SK-N-SH (cell line): ENCODE measurements around the gene TXNDC2. TPM values are rescaled to one million over a fixed set of nuclear protein-coding genes. Genes with fewer than 3 reads are reported as not detected.

Experiments
- CTCF ChIA-PET: fragments of 300-600, 350-600 bp; formaldehyde crosslinking; extraction: SDS; loops from one replicate; lab custom pipeline; 2021; lab: Yijun Ruan, JAX
- POLR2A ChIA-PET: fragments of 350-600 bp; sonication (Branson Sonifier 250); formaldehyde crosslinking; extraction: SDS; loops from one replicate; lab custom pipeline; 2020; ENCODE audit warnings: antibody characterized with exemption, inconsistent platforms; lab: Yijun Ruan, JAX
- DNase-seq: peaks from one replicate; pipeline ENCODE4 v3.0.0; 2012
- H2AFZ ChIP-seq: fragments of 200-600 bp; sonication (generic); 2 replicates; pipeline ENCODE4 v1.8.1; 2016; ENCODE audit warnings: antibody characterized with exemption, mild to moderate bottlenecking, low read depth
- H3F3A ChIP-seq: fragments of 200-600 bp; sonication (generic); replicated peaks from 2 replicates; pipeline ENCODE3; 2016; ENCODE audit warnings: antibody characterized with exemption, mild to moderate bottlenecking; ENCODE audit not compliant: insufficient read depth
- H3K27ac ChIP-seq, 2 experiments: fragments of 200-500 bp in 1 of 2; fragments of 200-600 bp in 1 of 2; sonication (Bioruptor generic) in 1 of 2; sonication (generic), shearing (Covaris generic) in 1 of 2; 2 replicates each; pipeline versions ENCODE4 v1.5.1 to v1.6.1; 2014 to 2016; ENCODE audit warnings: low read depth in 2 of 2, inconsistent platforms in 1 of 2, low read length in 1 of 2, mild to moderate bottlenecking in 1 of 2, mixed read lengths in 1 of 2
- H3K27me3 ChIP-seq: fragments of 200-600 bp; sonication (generic), shearing (Covaris generic); 2 replicates; pipeline ENCODE4 v1.6.1; 2016; ENCODE audit warnings: mixed run types; ENCODE audit not compliant: insufficient read depth
- H3K36me3 ChIP-seq, 2 experiments: fragments of 200-500 bp in 1 of 2; fragments of 200-600 bp in 1 of 2; sonication (Bioruptor generic) in 1 of 2; sonication (generic) in 1 of 2; replicated peaks in 1 of 2; 2 replicates each; pipeline versions ENCODE3 to v1.5.1; 2014 to 2016; ENCODE audit warnings: low read length in 1 of 2, mild to moderate bottlenecking in 1 of 2; ENCODE audit not compliant: insufficient read depth in 2 of 2, control insufficient read depth in 1 of 2
- H3K4me1 ChIP-seq, 2 experiments: fragments of 200-500 bp in 1 of 2; fragments of 200-600 bp in 1 of 2; sonication (Bioruptor generic) in 1 of 2; sonication (generic), shearing (Covaris generic) in 1 of 2; 2 replicates each; pipeline versions ENCODE4 v1.5.1 to v1.6.1; 2014 to 2016; ENCODE audit warnings: low read depth in 1 of 2, low read length in 1 of 2, mixed run types in 1 of 2; ENCODE audit not compliant: insufficient read depth in 2 of 2, control insufficient read depth in 1 of 2
- H3K4me2 ChIP-seq: fragments of 200-600 bp; sonication (generic), shearing (Covaris generic); 2 replicates; pipeline ENCODE4 v1.6.1; 2017; ENCODE audit warnings: mixed run types
- H3K4me3 ChIP-seq, 2 experiments: fragments of 200-500 bp in 1 of 2; fragments of 200-600 bp in 1 of 2; sonication (Bioruptor generic) in 1 of 2; sonication (generic), shearing (Covaris generic) in 1 of 2; 2 replicates each; pipeline versions ENCODE4 v1.5.1 to v1.8.1; 2014 to 2016; ENCODE audit warnings: low read depth in 2 of 2, inconsistent platforms in 1 of 2, low read length in 1 of 2, mild to moderate bottlenecking in 1 of 2, mixed read lengths in 1 of 2, moderate library complexity in 1 of 2
- H3K79me2 ChIP-seq: fragments of 200-600 bp; sonication (generic); 2 replicates; pipeline ENCODE4 v1.8.1; 2017; ENCODE audit warnings: mild to moderate bottlenecking; ENCODE audit not compliant: insufficient read depth
- H3K9ac ChIP-seq: fragments of 200-600 bp; sonication (generic); 2 replicates; pipeline ENCODE4 v1.6.1; 2017; ENCODE audit warnings: mixed run types
- H3K9me2 ChIP-seq: fragments of 200-600 bp; sonication (generic); 2 replicates; pipeline ENCODE4 v1.6.1; 2017; ENCODE audit warnings: mixed run types
- H3K9me3 ChIP-seq: fragments of 200-600 bp; sonication (generic); 2 replicates; pipeline ENCODE4 v1.6.1; 2017; ENCODE audit warnings: mixed run types, mild to moderate bottlenecking, moderate library complexity
- H4K20me1 ChIP-seq: fragments of 200-600 bp; sonication (generic); 2 replicates; pipeline ENCODE4 v1.6.1; 2017; ENCODE audit warnings: mild to moderate bottlenecking, mixed run types; ENCODE audit not compliant: insufficient read depth
- CHD2 ChIP-seq: fragments of 150-350 bp; IDR thresholded peaks from 2 replicates; pipeline ENCODE4 v1.6.1; 2018; ENCODE audit warnings: low read length; ENCODE audit not compliant: partially characterized antibody
- EZH2phosphoT487 ChIP-seq: fragments of 200-600 bp; sonication (generic); IDR thresholded peaks from 2 replicates; pipeline ENCODE4 v1.6.1; 2017; ENCODE audit warnings: low read depth, mixed run types, mild to moderate bottlenecking, antibody characterized with exemption, moderate library complexity, borderline replicate concordance
- FOXJ3 ChIP-seq: sonication (generic); formaldehyde crosslinking; IDR thresholded peaks from 2 replicates; pipeline ENCODE4 v1.5.1; 2020; ENCODE audit warnings: mild to moderate bottlenecking, missing genetic modification reagents
- FOXM1 ChIP-seq: IDR thresholded peaks from 2 replicates; pipeline ENCODE4 v1.4.0; 2012; ENCODE audit warnings: low read depth, mild to moderate bottlenecking
- GABPA ChIP-seq: IDR thresholded peaks from 2 replicates; pipeline ENCODE4 v1.4.0; 2012; ENCODE audit warnings: low read depth, mild to moderate bottlenecking
- IRF3 ChIP-seq: fragments of 150-350 bp; IDR thresholded peaks from 2 replicates; pipeline ENCODE4 v1.6.1; 2016; ENCODE audit warnings: mild to moderate bottlenecking, low read depth, low read length
- JUND ChIP-seq: IDR thresholded peaks from 2 replicates; pipeline ENCODE4 v1.4.0; 2012
- MEF2A ChIP-seq: IDR thresholded peaks from 2 replicates; pipeline ENCODE4 v1.4.0; 2012; ENCODE audit warnings: low read depth, borderline replicate concordance
- MXI1 ChIP-seq: IDR thresholded peaks from 2 replicates; pipeline ENCODE4 v1.6.1; 2012; ENCODE audit warnings: mild to moderate bottlenecking, low read depth, low read length, improper control_type of control experiment
- PBX3 ChIP-seq: IDR thresholded peaks from 2 replicates; pipeline ENCODE4; 2012
- POLR2AphosphoS5 ChIP-seq: IDR thresholded peaks from 2 replicates; pipeline ENCODE4 v1.6.1; 2012; ENCODE audit warnings: low read depth, low read length
- RFX5 ChIP-seq: IDR thresholded peaks from 2 replicates; pipeline ENCODE4 v1.6.1; 2012; ENCODE audit warnings: mild to moderate bottlenecking, improper control_type of control experiment, low read length
- TAF1 ChIP-seq: IDR thresholded peaks from 2 replicates; pipeline ENCODE4 v1.6.1; 2012; ENCODE audit warnings: low read depth, mild to moderate bottlenecking, low read length, moderate library complexity, borderline replicate concordance
- USF1 ChIP-seq: IDR thresholded peaks from 2 replicates; pipeline ENCODE4 v1.4.0; 2012; ENCODE audit warnings: low read depth, borderline replicate concordance
- ZBTB33 ChIP-seq: IDR thresholded peaks from 2 replicates; pipeline ENCODE4 v1.4.0; 2012; ENCODE audit warnings: low read depth, borderline replicate concordance
- WGBS: methylation state at CpG from one replicate; pipeline ENCODE4 v1.1.6; 2017; ENCODE audit warnings: low lambda C conversion rate; 5-methylcytosine and 5-hydroxymethylcytosine counted together
- polyA plus RNA-seq, 3 experiments: library from polyadenylated mRNA; depleted of rRNA; stranded (reverse); fragments of >200 nt; gene quantifications; 2 replicates each; pipeline ENCODE4 v1.2.3, GENCODE V29; 2012

Gene TXNDC2
- 0.06 and 0.07 TPM in 2 replicates for polyA plus RNA-seq (2012; rRNA removed)
- polyA plus RNA-seq (2012; cell fraction: cytosol; rRNA removed) = 0.08 TPM in 2 replicates
- polyA plus RNA-seq (2012; cell fraction: nucleus; rRNA removed) = 0.06 and 0.07 TPM in 2 replicates

GRCh38 chr18:9885170-9886004 lies at the start of gene TXNDC2:
Gene TXNDC2, plus strand, starts transcription at chr18:9885973. Its CDS starts 708 bp downstream, at chr18:9886681.
- TF ChIP-seq GABPA = no peak
- no peak for TF ChIP-seq MEF2A
- TF ChIP-seq RFX5 = no peak
- TF ChIP-seq PBX3 = no peak
- TF ChIP-seq POLR2AphosphoS5 = no peak
- TF ChIP-seq JUND = no peak
- TF ChIP-seq TAF1 = no peak
- TF ChIP-seq EZH2phosphoT487 = no peak
- no peak for TF ChIP-seq FOXM1
- no peak for TF ChIP-seq FOXJ3 (CRISPR knock-in tag)
- no peak for TF ChIP-seq ZBTB33
- no peak for TF ChIP-seq IRF3
- no peak for TF ChIP-seq USF1
- no peak for TF ChIP-seq MXI1
- no peak for TF ChIP-seq CHD2
- TF ChIP-seq, all 33 proteins: peak for 0
- no peak for DNase-seq
- Histone ChIP-seq H3K4me2 (no peak within 1 kb of the TSS), H3K4me1 (no peaks in the 10 kb centered on the region), H3K9me2 (no peaks in the 10 kb centered on the region), H3K79me2 (no peaks in the 10 kb centered on the region), H3K36me3 (no peaks in the 10 kb centered on the region), H3K9me3 (no peaks in the 10 kb centered on the region), H2AFZ (no peak within 1 kb of the TSS), H3K27ac (no peak within 1 kb of the TSS), H3K4me3 (no peak within 1 kb of the TSS), H3K27me3 (no peaks in the 10 kb centered on the region), H4K20me1 (no peaks in the 10 kb centered on the region), H3F3A (no peaks in the 10 kb centered on the region), H3K9ac (no peak within 1 kb of the TSS)
- 83% methylated on average over 8 of the region's 8 CpGs for WGBS
- CTCF ChIA-PET = interaction anchor here (1.1 kb wide), 1 partner anchor 15 kb away, joined by 3 read pairs; no protein-coding TSS in a partner anchor
- POLR2A ChIA-PET = no interaction called here
